GM18499 (cell line): ENCODE results near the gene DBN1.
A peak's percentile ranks its signal among the peaks of the same experiment; 100 is the strongest.

ENCODE experiments used
- ATAC-seq: cut with Tn5 transposase; IDR thresholded peaks from one replicate; pipeline ENCODE4 v1.9.1; 2021; ENCODE audit warnings: moderate number of reproducible peaks; ENCODE audit not compliant: insufficient read depth, unreplicated experiment

The DBN1 gene

DNA sequence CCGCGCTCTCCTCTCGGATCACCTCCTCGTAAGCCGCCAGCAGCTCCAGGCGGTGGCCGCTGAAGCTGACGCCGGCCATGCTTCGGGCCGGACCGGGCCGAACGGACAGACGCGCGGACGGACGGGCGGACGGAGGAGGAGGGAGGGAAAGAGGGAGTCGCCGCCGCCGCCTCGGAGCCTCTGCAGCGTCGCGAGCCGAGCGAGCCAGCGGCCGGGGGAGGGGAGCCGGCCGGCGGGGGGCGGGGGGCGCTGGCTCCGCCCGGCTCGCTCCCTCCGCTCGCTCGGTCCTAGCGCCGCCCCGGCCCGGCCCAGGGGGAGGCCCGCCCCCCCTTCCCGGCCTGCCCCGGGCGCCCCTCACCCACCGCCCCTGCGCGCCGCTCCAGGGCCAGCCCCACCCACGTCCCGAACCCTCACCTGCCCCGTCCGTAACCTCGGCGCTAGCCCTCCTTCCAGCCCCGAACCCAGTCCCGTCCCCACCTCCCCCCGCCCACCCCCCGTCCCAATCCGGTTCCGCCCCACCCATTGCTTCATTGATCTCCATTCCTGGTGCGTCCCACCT is at the start of gene DBN1:
Gene DBN1 (minus strand): TSS at position 192 of the 559 bp plus-strand sequence. CDS start 113 bp downstream, at position 79.
- ATAC-seq: no peak

DNA sequence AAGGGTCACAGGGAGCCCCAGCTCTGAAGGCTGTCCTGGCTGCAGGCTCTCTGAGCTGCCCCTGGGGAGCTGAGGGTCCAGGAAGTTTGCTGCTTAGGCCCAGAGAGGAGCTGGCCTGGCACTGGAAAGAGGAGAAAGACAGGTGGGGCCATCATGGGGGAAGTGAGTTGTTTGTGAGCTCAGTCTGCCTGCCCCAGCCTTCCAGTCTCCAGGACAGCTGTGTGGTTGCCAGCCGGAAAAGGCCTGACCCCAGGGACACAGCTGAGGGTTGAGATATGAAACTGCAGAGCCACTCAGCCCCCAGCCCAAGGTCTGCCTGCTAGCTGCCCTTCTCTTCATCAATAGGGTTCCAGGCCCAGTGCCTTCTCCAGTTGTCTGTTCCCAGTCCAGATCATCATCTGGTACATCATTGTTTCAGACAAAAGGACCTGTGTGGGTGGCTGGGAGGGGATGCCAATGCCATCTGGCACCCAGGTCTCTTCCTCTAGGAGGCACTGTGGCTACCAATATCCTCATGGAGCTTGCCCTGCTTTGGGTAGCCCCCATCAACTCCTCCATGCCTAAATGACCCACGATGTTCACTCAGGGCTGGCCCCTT is 47.6 kb upstream of the DBN1 start:
- ATAC-seq: no peak

DNA sequence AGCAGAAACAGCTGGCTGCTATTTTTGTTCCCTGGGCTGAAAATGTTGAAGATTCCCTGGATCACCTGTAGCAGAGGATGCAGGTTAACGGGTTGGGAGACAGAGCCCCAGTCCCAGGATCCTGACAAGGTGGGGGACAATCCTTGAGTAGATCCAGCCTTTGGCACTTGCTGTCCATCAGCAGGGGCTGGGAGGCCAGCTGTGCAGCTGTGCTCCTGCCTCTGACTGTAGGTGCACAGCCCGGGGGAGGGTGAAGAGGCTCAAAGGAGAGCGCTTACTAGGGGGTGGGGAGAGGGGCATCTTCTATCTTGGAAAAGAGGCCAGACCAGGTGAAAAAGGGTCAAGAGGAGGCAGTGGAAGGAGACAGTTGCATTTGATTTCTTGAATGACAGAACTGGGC is 46.8 kb upstream of the DBN1 start:
- ATAC-seq: no peak

DNA sequence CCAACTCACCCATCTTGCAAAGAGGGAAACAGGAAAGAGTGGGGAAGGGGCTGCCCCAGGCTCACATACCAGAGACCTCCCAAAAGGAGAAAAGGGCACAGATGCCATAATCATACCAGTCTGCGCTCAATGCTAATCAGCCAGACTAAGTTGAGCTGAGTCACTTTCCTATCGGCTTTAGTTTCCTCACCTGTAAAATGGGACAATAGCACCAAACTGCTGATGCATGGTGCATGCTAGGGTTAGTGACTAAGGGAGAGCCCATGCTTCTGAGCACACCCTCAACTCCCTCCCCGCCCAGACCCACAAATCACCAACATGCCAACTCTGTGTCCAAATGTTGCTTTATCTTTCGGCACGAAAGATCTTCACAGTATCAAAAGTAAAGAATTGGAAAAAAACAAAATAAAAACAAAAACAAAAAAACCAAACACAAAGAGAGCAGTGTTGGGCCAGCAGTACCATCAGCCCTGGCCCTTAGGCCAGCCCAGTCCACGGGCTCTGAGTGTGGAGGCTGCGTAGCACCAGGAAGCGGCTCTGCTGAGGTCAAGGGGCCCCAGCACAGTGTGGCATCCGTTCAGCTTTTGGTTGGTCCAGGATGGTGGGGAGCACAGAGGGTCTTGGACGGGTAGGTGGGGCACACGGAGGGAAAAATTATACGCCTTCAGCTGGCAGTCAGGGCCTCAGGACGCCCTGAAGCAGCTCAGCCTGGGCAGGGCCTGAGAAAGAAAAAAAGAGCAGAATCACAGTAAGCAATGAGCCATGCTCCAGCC is 46.2 kb upstream of the DBN1 start:
- ATAC-seq: no peak

DNA sequence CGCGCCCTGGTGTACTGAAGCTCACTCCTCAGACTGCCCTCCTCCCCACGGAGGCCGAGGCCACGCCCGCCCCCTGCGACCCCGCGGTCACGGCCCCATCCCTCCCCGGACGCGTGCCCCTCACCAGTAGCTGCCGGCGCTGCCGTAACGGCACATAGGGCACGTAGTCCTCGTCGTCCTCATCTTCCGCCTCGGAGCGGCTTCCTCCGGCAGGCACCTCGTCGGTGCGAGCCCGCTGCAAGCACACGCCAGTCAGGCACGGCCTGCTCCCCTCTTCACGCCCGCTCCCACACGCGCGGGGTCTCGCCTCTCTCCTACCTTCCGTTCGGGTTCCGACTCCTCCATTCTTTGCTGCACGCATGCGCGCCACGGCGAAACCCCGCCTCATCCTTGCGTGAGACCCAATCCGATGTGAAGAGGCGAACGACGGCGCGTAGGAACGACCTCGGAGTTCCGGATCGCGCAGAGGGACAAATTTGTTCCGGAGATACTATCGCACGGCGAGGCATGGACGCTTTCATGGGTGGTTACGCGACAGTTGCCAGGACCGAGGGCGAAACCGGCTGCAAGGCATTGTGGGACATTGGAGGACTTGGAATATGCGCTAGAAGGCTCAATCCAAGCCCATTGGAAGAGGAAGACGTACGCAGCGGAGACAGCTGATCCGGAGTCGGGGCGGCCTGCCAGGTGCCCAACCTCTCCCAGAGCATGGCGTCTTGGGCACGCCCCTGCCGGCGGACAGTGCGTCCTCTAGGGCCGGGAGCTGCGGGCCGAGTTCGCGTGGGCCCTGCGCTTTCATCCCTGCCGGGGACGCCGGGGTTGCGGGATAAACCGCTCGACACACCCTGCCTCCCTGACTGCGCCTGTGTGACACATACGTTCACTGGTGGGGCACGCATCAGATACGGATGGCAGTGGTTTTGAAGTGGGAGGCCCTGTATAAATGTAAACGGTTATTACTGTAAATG is 43.5 kb upstream of the DBN1 start, which contains the start of gene DDX41:
Gene DDX41 (minus strand): TSS at position 361 of the 968 bp plus-strand sequence. CDS start 16 bp downstream, at position 345.
- peak; percentile 64 for ATAC-seq

DNA sequence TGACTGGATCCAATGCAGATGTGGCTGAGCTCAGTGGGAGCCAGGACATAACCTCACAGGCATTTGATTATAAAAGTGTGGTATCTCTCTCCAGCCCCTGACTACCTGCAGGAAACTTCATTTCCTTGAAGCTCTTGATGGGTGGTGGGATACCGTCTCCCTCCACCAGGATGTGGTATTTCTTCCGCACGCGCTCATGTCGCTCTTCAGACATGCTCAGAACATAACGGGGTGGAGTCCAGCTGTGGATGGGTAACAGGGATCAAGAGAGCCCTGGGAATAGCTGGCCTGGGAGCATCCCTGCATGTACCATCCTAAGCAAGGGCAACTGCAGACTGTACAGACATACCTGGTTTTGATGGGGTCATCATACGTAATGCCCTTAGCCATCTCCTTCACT is 42.1 kb upstream of the DBN1 start:
- no peak for ATAC-seq

DNA sequence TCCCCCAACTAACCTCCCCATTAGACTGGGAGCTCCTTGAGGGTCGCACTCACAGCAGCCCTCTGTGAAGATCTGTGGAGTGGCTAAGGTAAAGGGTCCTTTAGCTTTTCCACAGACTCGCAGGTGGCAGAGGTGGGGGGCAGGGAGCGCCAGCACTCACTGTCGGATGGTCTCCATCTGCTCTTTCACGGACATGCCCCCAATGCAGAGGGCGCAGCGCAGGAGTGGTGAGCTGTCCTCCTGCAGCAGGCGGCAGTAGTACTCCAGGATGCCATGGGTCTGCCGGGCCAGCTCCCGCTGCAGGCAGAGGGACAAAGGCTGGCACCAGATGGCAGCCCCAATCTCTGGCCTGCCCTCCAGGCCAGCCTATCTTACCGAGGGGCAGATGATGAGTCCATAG is 41.1 kb upstream of the DBN1 start:
- ATAC-seq: no peak

DNA sequence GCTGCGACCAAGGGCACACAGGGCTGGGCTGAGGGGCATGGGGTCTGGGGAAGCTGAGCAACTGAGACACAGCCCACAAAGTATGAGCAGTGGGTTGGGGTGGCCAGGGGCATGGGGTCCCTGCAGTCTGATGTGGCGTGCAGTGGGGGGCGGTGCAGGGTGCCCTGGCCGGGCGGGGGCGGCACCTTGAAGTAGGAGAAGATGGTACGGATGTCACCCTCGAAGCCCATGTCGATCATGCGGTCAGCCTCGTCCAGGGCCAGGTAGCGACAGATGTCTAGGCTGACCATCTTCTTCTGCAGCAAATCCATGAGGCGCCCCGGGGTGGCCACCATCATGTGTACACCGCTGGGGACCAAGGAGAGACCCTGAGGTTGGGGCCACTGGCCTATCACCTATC is 40.1 kb upstream of the DBN1 start:
- ATAC-seq: no peak

DNA sequence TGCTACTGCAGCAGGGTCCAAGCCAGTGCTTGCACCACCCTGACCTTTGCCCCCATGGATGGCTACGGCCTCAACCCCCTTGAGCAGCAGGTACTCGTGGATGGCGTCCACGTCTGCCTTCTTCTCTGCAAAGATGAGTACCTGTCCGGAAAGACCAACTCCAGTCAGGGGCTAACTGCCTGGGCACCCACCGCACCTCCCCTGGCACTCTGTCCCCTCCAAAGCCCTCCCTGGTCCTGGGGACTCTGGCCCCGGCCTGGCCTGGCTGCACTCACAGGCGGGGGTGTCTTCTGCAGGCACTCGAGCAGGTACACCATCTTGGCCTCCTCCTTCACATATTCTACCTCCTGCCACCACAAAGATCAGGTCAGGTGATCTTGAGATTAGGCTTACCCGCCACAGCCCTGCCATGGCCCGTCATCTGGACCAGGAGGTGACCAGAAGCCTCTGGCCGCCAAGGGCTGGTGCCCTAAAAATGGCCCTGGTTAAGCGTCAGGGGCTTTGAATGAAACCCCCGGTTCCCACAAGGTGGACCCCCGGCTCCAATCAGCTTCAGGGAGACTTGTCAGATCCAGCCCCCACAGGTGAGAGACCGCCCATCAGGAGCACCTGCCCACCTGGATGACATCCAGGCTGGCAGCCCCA is 39.4 kb upstream of the DBN1 start:
- ATAC-seq: no peak

DNA sequence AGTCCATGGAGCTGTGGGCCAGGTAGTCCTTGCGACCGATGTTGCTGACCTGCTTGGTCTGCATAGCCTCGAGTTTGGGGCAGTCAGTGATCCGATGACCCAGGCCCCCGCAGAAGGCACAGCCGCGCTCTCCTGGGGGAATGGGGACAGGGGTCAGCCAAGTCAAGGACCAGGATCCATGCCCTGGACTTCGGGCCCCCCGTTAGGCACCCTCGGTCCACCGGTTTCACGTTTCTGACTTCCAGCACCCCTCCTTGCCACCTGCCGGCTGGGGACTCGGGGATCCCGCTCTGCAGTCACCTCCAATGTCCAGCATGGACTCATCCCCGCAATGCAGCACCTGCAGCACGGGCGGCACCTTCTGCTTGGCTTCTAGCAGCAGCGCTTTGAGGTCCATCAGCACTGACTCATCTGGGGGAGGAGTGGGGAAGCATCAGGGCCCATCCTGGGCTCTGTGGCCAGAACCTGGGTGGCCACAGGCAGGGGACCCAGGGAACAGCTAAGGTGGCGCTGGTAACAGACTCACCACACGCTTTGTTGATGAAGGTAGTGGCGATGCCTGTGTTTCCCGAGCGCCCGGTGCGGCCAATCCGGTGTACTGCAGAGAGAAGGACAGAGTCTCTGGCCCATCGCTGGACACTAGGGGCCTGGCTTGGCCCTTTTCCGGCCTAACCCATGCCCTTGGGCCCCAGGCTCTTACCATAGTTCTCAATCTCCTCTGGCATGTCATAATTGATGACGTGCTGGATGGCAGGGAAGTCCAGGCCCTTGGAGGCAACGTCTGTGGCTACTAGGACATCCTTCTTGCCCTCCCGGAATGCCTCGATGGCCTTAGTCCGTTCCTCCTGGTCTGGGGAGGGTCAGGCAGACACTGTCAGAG is 38.6 kb upstream of the DBN1 start:
- ATAC-seq: no peak

DNA sequence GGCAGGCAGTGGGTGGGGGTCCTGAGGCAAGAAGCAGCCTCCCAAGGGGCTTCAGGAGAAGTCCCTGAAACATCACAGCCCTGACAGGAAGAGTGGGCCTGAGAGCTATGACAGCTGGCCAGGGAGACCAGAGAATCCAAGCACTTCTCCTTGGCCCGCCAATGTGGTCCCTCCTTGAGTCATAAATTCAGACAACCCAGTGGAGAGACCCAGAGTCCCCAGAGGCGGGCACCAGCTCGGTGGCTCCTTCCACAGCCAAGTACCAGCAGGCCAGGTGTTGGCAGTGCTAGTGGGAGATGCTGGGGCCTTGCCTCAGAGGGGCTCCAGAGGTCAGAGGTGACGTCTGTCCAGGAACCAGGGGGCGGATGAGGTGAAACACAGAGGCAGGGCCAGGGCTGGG is 37.7 kb upstream of the DBN1 start:
- no peak for ATAC-seq

DNA sequence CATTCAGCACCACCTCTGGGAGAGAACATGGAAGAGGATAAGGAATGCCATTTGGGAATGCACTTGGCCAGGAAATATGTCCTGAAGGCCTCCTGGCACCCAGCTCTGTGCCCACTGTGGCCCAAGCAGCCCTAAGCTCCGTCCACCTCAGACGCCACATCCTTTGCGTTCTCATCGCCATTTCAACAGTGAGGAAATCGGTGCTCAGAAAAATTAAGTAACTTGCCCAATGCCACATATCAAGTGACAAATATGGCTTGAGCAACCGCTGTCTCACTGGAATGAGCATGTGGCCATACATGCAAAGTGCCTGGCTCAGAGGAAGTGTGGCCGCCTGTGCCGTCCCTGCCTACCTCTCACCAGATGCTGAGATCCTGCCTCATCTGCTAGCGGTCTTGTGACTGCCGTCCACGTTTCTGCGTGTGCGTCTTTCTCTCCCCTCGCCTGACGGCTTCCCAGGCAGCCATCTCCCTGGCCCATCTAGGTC is 37.2 kb upstream of the DBN1 start:
- ATAC-seq: no peak

DNA sequence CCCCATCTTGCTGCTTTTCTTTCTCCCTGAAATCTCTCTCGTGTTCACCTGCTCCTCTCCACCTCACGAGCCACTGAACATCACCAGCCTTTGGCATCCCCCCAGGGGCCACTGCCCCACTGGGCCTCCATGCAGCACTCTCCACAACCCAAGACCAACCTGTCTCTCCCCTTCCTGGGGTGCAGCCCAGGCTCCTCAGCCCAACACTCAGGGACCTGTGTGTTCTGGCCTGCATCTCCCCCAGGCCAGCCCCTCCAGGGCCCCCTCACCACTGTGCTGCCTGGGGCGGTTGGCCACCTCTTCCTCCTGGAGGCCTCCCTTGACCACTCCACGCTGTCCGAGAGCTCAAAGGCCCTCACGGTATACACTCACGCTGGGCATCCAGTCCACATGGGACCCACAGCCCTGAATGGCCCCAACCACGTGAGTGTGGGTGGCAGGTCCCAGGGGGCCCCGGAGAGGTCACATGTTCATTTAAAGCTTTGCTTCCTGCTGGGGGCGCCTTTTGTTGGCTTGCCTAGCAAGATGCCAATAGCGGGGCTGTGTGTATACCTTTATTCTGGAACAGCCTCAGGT is 36.6 kb upstream of the DBN1 start:
- ATAC-seq: no peak

DNA sequence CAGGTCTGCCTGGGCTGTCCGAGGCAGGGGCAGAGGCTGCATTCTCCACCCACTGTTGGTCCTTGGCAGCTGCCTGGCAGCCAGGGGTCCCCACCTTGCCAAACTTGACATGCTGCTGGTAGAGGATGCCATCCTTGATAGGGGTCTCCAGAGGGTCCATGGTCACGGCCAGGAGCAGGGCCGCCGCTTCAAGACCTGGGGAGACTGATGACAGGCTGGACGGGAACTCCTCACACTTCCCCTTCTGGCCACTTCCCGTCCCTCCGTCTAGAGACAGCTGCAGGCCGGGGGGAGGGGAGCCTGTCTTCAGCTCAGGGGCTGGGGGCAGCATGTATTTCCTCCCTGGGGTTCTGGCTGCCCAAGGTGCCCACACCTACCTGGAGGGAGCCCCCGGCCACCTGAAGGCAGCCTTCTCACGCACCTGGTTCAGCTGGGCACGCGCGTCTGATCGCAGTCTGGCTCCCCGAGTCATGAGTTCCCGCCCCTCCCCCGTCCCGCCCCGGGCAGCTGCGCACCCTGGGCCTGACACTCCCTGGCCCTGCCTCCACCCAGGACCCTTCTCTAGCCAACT is 36.0 kb upstream of the DBN1 start, which contains the start of gene DOK3:
Gene DOK3 (minus strand): TSS at position 446 of the 571 bp plus-strand sequence. CDS start 286 bp downstream, at position 160.
- ATAC-seq: no peak

DNA sequence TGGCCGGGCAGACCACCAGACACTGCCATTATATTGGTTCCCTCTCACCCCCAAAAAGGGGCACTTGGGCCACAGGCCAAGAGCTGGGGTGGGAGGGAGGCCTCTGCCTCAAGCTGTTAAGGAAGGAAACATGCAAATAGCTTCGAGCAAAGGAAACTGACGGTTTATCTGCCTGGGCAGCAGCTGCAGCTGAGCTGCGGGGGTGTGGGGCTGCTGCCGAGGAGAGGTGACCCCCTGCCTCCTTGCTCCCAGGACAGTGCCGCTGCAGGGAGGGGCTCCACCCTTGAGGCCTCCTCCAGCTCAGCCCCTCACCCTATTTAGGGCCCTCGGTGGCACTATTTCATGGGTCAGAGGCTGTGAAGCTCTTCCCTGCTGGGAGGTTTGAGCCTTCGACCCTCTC is 35.4 kb upstream of the DBN1 start:
- ATAC-seq: no peak

DNA sequence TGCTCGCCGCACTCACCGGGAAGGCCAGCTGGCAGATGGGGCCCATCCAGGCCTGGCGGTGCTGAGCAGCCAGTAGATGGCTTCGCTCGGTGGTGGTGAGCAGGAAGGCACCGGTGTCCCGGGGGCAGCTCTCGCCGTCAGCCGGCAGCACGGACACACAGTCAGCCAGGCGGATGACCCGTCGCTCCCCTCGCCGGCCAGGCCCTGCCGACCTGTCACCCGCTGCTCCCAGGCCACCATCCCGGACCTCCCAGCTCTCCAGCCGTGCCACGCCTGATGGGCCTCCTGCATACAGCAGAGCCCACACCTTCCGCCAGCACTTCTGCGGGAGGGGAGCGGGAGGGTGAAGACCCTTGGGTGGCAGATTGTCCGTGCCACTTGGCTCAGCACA is 34.8 kb upstream of the DBN1 start:
- no peak for ATAC-seq

DNA sequence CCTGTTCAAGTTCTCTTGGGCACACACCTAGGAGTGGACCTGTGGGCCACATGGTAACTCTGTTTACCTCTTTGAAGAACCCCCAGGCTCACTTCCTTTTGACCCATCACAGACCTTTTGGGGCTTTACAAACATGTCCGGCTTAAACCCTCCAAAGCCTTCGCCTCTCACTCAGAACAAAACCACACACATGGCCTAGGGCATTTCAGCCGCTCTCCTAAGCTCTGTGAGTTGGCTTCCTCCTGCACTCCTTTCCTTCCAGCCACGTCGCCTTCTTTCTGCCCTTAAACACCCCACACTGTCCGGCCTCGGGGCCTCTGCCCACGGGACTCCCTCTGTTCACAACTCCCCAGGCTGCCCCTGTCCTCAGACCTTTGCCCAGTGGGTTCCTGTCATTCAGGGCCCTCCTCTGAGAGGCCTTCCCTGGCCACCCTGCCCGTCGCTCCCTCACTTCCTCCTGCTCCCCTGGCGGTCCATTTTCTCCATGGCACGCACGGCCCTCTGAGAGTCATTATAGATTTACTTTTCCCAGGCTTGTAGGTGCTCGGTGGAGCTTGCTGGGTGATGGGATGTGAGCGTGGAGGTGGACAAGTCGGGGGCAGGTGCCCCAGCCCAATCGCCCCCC is 34.3 kb upstream of the DBN1 start:
- no peak for ATAC-seq

DNA sequence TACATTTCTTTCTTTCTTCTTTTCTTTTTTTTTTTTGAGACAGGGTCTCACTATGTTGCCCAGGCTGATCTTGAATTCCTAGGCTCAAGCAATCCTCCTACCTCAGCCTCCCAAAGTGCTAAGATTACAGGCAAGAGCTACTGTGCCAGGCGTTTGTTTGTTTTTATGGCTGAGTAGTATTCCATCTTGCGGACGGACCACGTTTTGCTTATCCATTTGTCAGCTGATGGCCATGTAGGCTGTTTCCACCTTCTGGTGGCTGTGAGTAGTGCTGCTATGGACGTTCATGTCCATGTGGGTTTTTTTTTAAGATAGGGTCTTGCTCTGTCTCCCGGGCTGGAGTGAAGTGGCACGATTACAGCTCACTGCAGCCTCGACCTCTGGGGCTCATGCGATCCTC is 33.7 kb upstream of the DBN1 start:
- no peak for ATAC-seq
